Measurements from ENCODE around the gene GNB1. TPM values are rescaled to one million over a fixed set of nuclear protein-coding genes. Genes with fewer than 3 reads are reported as not detected.

The GNB1 gene
- total and polyA plus RNA-seq, 9 of the 15 experiments (the other 6 are each of a cell fraction or from before 2014, with no cell fraction given) = 34.3 to 388 (median 114) TPM

DNA sequence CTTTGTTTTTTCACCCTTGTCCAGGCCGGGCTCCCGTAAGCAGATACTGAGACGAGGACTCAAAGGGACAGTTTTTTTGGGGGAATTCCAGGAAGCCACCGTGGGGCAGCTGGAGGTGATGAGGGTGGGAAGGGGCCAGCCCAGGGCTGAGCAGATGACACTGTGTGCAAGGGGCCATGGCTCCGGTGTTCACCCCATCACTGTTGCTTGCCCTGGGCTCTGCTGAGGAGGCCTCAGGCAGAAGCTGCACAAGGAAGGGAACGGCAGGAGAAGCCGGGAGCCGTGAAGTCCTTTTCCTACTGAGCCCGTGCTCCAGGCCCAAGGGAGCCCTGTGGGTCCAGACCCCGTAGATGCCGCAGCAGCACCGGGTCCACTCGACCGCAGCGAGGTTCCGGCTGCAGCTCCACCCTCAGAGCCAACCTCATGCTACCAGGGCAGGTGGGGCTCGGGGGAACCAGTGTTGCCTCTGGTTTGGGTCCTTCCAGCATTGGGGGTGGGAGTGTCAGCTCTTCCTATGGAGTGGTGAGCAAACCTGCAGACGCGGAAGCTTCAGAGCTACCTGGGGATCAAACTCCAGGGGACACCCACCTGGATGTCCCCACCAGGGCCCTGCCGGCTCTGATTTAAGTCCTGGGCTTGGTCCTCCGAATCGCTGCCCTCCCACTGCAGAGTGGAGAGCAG, 19.9 kb upstream of the GNB1 start:
- Histone ChIP-seq H3K9me3 (replicated peaks; ENCODE audit: control insufficient read depth, insufficient read depth, low read depth, low read length) (no peaks in the 10 kb centered on the region), H3K36me3 (ENCODE audit: control insufficient read depth, insufficient read depth, low read length) (no peaks in the 10 kb centered on the region), H3K4me3 (no peak overlapping the region), H3K4me1 (replicated peaks in 1 of 2; ENCODE audit: control insufficient read depth in 2 of 2, insufficient read depth in 2 of 2, low read length in 2 of 2) (peaks cover 12 to 66% of the 10 kb centered on the region in 2 experiments; a peak in 4 of 5 replicates), H3K9ac (ENCODE audit: insufficient read depth in 1 of 2, low read depth in 2 of 2, low read length in 2 of 2) (peak overlapping the region in 1 of 2 experiments; percentile 53; a peak in 2 of 4 replicates), H3K79me2 (ENCODE audit: control insufficient read depth, insufficient read depth, low read length) (peaks cover 7% of the 10 kb centered on the region; the same call in 2 of the 3 replicates), H2AFZ (ENCODE audit: low read depth, low read length) (no peak overlapping the region), H3K27ac (ENCODE audit: extremely low read depth, low read depth, low read length) (no peak overlapping the region), H3K27me3 (ENCODE audit: control insufficient read depth in 2 of 2, insufficient read depth in 2 of 2, low read length in 2 of 2) (no peaks in the 10 kb centered on the region), H4K20me1 (replicated peaks; ENCODE audit: control insufficient read depth, insufficient read depth, low read length) (0 out of 2 replicates have a peak, but pooled peaks cover 4% of the 10 kb centered on the region), H3K4me2 (ENCODE audit: insufficient read depth, low read length) (no peak overlapping the region), H3K9me1 (ENCODE audit: control insufficient read depth, insufficient read depth, low read length) (no peaks in the 10 kb centered on the region)
- ChIA-PET POLR2A (interaction anchor here (0.5 to 0.8 kb wide), 6 partner anchors 13 to 320 kb away, joined by 3 to 5 read pairs (median 3); no protein-coding TSS in a partner anchor), CTCF (ENCODE audit: low intra/inter-chr PET ratio) (no interaction called here)
- intact Hi-C loops (cut with micrococcal nuclease) = no loop called here
- no TSS peak for BruUV-seq (replicated peaks)
- in situ Hi-C loops (cut with MboI) = loop anchor here (10.0 kb wide), 1 partner anchor 546 kb away; no protein-coding TSS in a partner anchor
- FAIRE-seq (no peak), DNase-seq (ENCODE audit: extremely low read depth in 1 of 4, low spot score in 3 of 4) (no peak), ATAC-seq (no peak)
- WGBS (ENCODE audit: insufficient coverage, low coverage, missing lambda C conversion rate) = 71% methylated on average over 22 of the region's 22 CpGs
- no peak for TF ChIP-seq CHD2 (IDR thresholded peaks at IDR 0.05; ENCODE audit: low read depth, low read length)
- no peak for TF ChIP-seq MXI1 (IDR thresholded peaks at IDR 0.05; ENCODE audit: low read depth, low read length)
- TF ChIP-seq KAT7 (CRISPR knock-in tag; IDR thresholded peaks at IDR 0.05; ENCODE audit: borderline replicate concordance) = no peak
- TF ChIP-seq ZBTB34 (CRISPR knock-in tag; IDR thresholded peaks at IDR 0.05) = no peak
- no peak for TF ChIP-seq LCOR (CRISPR knock-in tag; IDR thresholded peaks at IDR 0.05)
- TF ChIP-seq KLF10 (CRISPR knock-in tag; IDR thresholded peaks at IDR 0.05) = no peak
- no peak for TF ChIP-seq HES1 (IDR thresholded peaks at IDR 0.05; ENCODE audit: low read depth)
- TF ChIP-seq MECOM (CRISPR knock-in tag; IDR thresholded peaks at IDR 0.05) = no peak
- no peak for TF ChIP-seq BHLHE40 (IDR thresholded peaks at IDR 0.05; ENCODE audit: low read length)
- TF ChIP-seq SMARCE1 (IDR thresholded peaks at IDR 0.05) = no peak
- TF ChIP-seq, protein P1, sequence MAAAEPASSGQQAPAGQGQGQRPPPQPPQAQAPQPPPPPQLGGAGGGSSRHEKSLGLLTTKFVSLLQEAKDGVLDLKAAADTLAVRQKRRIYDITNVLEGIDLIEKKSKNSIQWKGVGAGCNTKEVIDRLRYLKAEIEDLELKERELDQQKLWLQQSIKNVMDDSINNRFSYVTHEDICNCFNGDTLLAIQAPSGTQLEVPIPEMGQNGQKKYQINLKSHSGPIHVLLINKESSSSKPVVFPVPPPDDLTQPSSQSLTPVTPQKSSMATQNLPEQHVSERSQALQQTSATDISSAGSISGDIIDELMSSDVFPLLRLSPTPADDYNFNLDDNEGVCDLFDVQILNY (CRISPR knock-in tag; IDR thresholded peaks at IDR 0.05) = no peak
- no peak for TF ChIP-seq MAFF (IDR thresholded peaks at IDR 0.05; ENCODE audit: low read length)
- TF ChIP-seq, protein P2, sequence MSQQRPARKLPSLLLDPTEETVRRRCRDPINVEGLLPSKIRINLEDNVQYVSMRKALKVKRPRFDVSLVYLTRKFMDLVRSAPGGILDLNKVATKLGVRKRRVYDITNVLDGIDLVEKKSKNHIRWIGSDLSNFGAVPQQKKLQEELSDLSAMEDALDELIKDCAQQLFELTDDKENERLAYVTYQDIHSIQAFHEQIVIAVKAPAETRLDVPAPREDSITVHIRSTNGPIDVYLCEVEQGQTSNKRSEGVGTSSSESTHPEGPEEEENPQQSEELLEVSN (IDR thresholded peaks at IDR 0.05; ENCODE audit: borderline replicate concordance in 1 of 2, extremely low read depth in 1 of 2, insufficient read depth in 1 of 2, insufficient read length in 1 of 2, low read depth in 1 of 2, low read length in 1 of 2, poor library complexity in 1 of 2, severe bottlenecking in 1 of 2) = no peak
- no peak for TF ChIP-seq ZNF316 (IDR thresholded peaks at IDR 0.05)
- no peak for TF ChIP-seq BRD9 (IDR thresholded peaks at IDR 0.05; ENCODE audit: low read depth, partially characterized antibody)
- no peak for TF ChIP-seq ZBTB7A (IDR thresholded peaks at IDR 0.05; ENCODE audit: borderline replicate concordance, control insufficient read depth, low read depth, low read length)
- TF ChIP-seq, protein P3, sequence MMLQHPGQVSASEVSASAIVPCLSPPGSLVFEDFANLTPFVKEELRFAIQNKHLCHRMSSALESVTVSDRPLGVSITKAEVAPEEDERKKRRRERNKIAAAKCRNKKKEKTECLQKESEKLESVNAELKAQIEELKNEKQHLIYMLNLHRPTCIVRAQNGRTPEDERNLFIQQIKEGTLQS (IDR thresholded peaks at IDR 0.05) = no peak
- TF ChIP-seq, protein P3 (CRISPR knock-in tag; conservative IDR thresholded peaks at IDR 0.05) = no peak
